RPMI8226 (cell line): ENCODE results near the gene MKI67.
"Not testable (repeated sequence)": the region's sequence is repeated elsewhere in the genome, so short reads cannot be mapped to it uniquely, and the experiment has no call there.

Experiments used
- DNase-seq: peaks from one replicate; pipeline ENCODE4 v3.0.0-alpha.2; 2015

Gene MKI67

GRCh38 chr10:128102480-128103228 is 23.6 kb downstream of the MKI67 start:
- no peak for DNase-seq

GRCh38 chr10:128101901-128102300 is 24.3 kb downstream of the MKI67 start:
- DNase-seq = no peak

- DNase-seq = no peak
Observed at GRCh38 chr10:128099901-128100300, 26.3 kb downstream of the MKI67 start.

GRCh38 chr10:128098631-128099030 is 27.6 kb downstream of the MKI67 start:
- DNase-seq = no peak

GRCh38 chr10:128097783-128098182 is 28.4 kb downstream of the MKI67 start:
- DNase-seq = no peak

GRCh38 chr10:128096486-128097199 is 29.6 kb downstream of the MKI67 start:
- DNase-seq = no peak

GRCh38 chr10:128095753-128096469 is 30.3 kb downstream of the MKI67 start:
- DNase-seq = no peak

- DNase-seq = no peak
Observed at GRCh38 chr10:128095027-128095752, 31.0 kb downstream of the MKI67 start.

- not testable (repeated sequence) for DNase-seq
Observed at GRCh38 chr10:128094596-128094995, 31.6 kb downstream of the MKI67 start.

GRCh38 chr10:128092454-128092853 is 33.8 kb downstream of the MKI67 start:
- no peak for DNase-seq

- no peak for DNase-seq
Observed at GRCh38 chr10:128091636-128092210, 34.5 kb downstream of the MKI67 start.

- peak; percentile 7 for DNase-seq
Observed at GRCh38 chr10:128087884-128088709, 38.1 kb downstream of the MKI67 start.

- no peak for DNase-seq
Observed at GRCh38 chr10:128087146-128087883, 38.9 kb downstream of the MKI67 start.

GRCh38 chr10:128086003-128086863 is 40.0 kb downstream of the MKI67 start:
- DNase-seq = no peak

GRCh38 chr10:128084991-128085390 is 41.2 kb downstream of the MKI67 start:
- no peak for DNase-seq

- DNase-seq = no peak
Observed at GRCh38 chr10:128084364-128084763, 41.9 kb downstream of the MKI67 start.

GRCh38 chr10:128083191-128083895 is 42.9 kb downstream of the MKI67 start:
- no peak for DNase-seq

- DNase-seq = no peak
Observed at GRCh38 chr10:128081720-128082119, 44.5 kb downstream of the MKI67 start.

GRCh38 chr10:128081222-128081621 is 45.0 kb downstream of the MKI67 start:
- no peak for DNase-seq
